Type B pancreatic cell (in vitro differentiated cells): ENCODE measurements around the gene RRBP1. TPM values are rescaled to one million over a fixed set of nuclear protein-coding genes. Genes with fewer than 3 reads are reported as not detected.

Experiments used
- DNase-seq: peaks from one replicate; pipeline ENCODE4 v3.0.0; 2021; ENCODE audit warnings: mixed read lengths; ENCODE audit not compliant: unreplicated experiment; ENCODE audit errors: extremely low spot score
- H3K27ac Mint-ChIP-seq: 2 replicates; pipeline ENCODE4 v1.8.0; 2021; ENCODE audit warnings: mild to moderate bottlenecking, mixed read lengths
- H3K27me3 Mint-ChIP-seq: 2 replicates; pipeline ENCODE4 v1.8.0; 2021; ENCODE audit warnings: mixed read lengths
- H3K36me3 Mint-ChIP-seq: 2 replicates; pipeline ENCODE4 v1.8.0; 2021; ENCODE audit warnings: mixed read lengths
- H3K4me1 Mint-ChIP-seq: one replicate; pipeline ENCODE4 v1.8.0; 2021; ENCODE audit warnings: mixed read lengths; ENCODE audit not compliant: unreplicated experiment
- H3K4me3 Mint-ChIP-seq: 2 replicates; pipeline ENCODE4 v1.8.0; 2021; ENCODE audit warnings: mild to moderate bottlenecking, mixed read lengths
- H3K9me3 Mint-ChIP-seq: 2 replicates; pipeline ENCODE4 v1.8.0; 2021; ENCODE audit warnings: mixed read lengths
- CTCF ChIP-seq: fragments of 200-600 bp; sonication (generic); conservative IDR thresholded peaks from 2 replicates; pipeline ENCODE4 v1.5.0; 2021; ENCODE audit warnings: antibody characterized with exemption, mild to moderate bottlenecking
- total RNA-seq: library from RNA; stranded (reverse); gene quantifications from 2 replicates; pipeline ENCODE4 v1.2.1, GENCODE V29; 2021; ENCODE audit warnings: low replicate concordance

Gene RRBP1
- total RNA-seq, 1 donor from 2014 or later, result 161 TPM

GRCh38 chr20:17675519-17676377 lies 6.3 kb downstream of the RRBP1 start:
- Mint-ChIP-seq H3K27me3 (no peaks in the 10 kb centered on the region), H3K4me3 (no peak overlapping the region), H3K36me3 (peaks cover 35% of the 10 kb centered on the region), H3K4me1 (peaks cover 41% of the 10 kb centered on the region), H3K9me3 (no peaks in the 10 kb centered on the region), H3K27ac (peak overlapping the region; percentile 70)
- no peak for TF ChIP-seq CTCF
- DNase-seq, result no peak

- Mint-ChIP-seq H3K36me3 (peaks cover 37% of the 10 kb centered on the region), H3K27ac (peak overlapping the region; percentile 50), H3K27me3 (no peaks in the 10 kb centered on the region), H3K4me1 (peaks cover 35% of the 10 kb centered on the region), H3K9me3 (no peaks in the 10 kb centered on the region), H3K4me3 (no peak overlapping the region)
- no peak for DNase-seq
- no peak for TF ChIP-seq CTCF
Measured at GRCh38 chr20:17674722-17675518, 7.1 kb downstream of the RRBP1 start.

GRCh38 chr20:17673084-17673483 lies 9.0 kb downstream of the RRBP1 start:
- H3K27me3 Mint-ChIP-seq, result no peaks in the 10 kb centered on the region
- TF ChIP-seq CTCF, result no peak
- H3K27ac Mint-ChIP-seq, result peak overlapping the region; percentile 7
- peaks cover 20% of the 10 kb centered on the region for H3K4me1 Mint-ChIP-seq
- no peaks in the 10 kb centered on the region for H3K9me3 Mint-ChIP-seq
- H3K4me3 Mint-ChIP-seq, result no peak overlapping the region
- no peak for DNase-seq
- peaks cover 32% of the 10 kb centered on the region for H3K36me3 Mint-ChIP-seq

- DNase-seq, result no peak
- H3K36me3 Mint-ChIP-seq, result peaks cover 33% of the 10 kb centered on the region
- no peak for TF ChIP-seq CTCF
- no peaks in the 10 kb centered on the region for H3K27me3 Mint-ChIP-seq
- peaks cover 19% of the 10 kb centered on the region for H3K4me1 Mint-ChIP-seq
- H3K27ac Mint-ChIP-seq, result no peak overlapping the region
- H3K4me3 Mint-ChIP-seq, result no peak overlapping the region
- no peaks in the 10 kb centered on the region for H3K9me3 Mint-ChIP-seq
Measured at GRCh38 chr20:17671565-17671964, 10.5 kb downstream of the RRBP1 start.

- Mint-ChIP-seq H3K4me3 (no peak overlapping the region), H3K36me3 (peaks cover 32% of the 10 kb centered on the region), H3K27ac (peak overlapping the region; percentile 5), H3K4me1 (peaks cover 15% of the 10 kb centered on the region), H3K27me3 (no peaks in the 10 kb centered on the region), H3K9me3 (no peaks in the 10 kb centered on the region)
- DNase-seq, result no peak
- no peak for TF ChIP-seq CTCF
Measured at GRCh38 chr20:17671011-17671410, 11.0 kb downstream of the RRBP1 start.
